ENCODE data around the gene TENM3. TPM values are rescaled to one million over a fixed set of nuclear protein-coding genes. Genes with fewer than 3 reads are reported as not detected.

TENM3 gene
- total RNA-seq, 1 donor from 2014 or later, result 44.9 TPM

DNA sequence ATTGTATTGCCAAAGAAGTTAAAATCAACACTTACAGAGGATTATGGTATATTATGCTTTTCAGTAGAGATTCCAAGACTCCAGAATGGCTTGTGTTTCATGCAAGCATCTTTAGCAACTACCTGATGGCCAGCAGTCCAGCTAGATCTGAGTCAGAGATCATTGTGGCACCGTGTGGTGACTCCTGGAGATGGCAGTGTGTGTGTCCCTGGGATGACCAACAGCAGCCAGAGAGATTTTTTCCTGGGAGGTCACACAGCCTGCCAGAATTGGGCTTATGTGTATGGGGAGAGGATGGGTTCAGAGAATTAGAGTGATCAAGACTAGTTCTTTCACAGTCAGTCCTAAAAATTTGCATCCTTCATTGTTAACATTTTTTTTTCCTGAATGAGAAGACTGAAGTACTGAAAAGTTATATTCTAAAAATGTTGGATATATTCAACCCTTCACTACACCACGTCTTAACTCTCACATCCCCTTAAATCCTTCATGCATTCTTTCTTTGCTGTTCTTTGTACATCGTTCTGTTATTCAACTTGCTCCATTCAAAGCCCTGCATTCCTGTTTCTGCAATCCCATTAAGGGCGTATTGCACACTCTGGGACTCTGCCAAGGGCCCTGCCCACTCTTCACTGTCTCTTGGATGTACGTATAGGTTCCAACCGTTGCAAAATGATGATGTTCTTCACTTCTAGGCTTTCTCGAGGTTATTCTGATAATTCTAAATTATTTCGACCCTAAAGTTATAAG, 12.4 kb downstream of the TENM3 start:
- no peak for DNase-seq

GRCh38 chr4:182257016-182257415, 13.8 kb downstream of the TENM3 start:
- no peak for DNase-seq

DNA sequence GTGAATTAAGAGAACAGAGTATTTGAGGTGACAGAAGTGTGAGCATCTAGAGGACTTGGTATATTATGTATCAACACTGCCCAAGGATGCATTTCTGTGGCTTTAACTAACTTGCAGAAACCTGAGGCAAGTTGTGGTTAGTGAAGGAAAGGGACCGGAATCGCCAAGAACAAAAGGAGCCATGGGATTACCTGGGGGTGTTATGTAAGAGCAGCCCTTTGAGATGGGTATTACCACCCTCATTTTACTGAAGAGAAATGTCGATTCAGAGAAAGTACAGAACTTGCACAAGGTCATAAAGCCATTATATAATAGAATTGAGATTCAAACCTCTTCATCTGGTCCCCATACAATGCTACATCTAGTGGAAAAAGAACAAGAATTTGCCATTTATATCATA, 14.3 kb downstream of the TENM3 start:
- DNase-seq, result no peak

DNA sequence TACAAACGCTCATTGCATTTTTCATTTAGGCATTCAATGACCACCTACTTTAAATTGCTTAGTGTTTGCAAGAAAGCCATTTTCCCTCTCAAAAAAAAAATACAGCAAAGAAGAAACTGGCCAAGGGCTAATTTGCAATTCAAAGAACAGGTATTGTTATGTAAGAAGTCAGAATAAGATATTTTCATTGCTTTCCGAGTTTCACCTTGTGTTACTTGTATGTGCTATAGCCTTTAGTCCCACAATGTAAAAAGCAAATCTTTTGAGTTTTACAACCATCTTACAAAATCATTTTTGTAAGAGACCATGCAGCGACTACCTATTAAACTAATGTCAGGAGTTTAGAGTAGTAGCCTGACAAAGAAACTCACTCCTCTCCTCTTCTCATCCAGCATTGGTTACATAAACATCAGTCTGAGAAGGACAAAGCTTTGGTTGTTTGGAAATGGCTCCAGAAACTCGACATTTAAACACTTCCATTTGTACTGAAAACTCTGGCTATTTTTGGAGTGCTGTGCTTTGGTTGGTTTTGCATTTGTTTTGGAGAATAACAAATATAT, 15.3 kb downstream of the TENM3 start:
- no peak for DNase-seq

GRCh38 chr4:182261651-182262223, 18.5 kb downstream of the TENM3 start:
- no peak for DNase-seq

- DNase-seq, result no peak
Observed at GRCh38 chr4:182263562-182263961, 20.4 kb downstream of the TENM3 start.

DNA sequence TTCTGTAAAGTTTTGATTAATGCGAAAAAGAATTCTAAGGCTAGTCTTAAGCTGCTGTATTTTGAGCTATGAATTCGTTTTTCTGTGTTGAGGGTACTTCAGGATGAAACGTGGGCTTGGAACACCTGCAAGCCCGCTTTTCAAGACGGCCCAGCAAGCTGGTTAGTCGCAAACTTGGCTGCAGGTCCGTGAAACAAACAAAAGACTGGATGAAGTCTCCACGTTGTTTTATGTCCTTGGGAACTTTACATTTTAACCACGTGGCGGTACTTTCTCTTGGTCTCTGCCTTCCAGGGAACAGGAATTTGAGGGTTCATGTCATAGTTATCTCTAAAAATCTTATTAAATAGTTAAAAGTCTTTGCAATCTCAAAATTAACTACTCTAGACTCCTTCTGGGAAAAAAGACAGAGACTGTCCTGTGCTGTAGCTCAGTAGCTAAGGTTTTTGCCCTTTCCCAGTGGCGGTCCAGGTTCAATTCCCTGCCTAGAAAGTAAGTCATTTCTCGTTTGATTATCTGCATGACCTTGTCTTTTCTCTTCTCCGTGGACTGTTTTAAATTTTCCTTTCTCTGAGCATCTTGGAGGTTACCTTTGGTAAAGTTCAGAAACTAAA, 21.0 kb downstream of the TENM3 start:
- DNase-seq, result no peak

GRCh38 chr4:182265881-182266280, 22.7 kb downstream of the TENM3 start:
- DNase-seq, result no peak

- DNase-seq, result no peak
Observed at GRCh38 chr4:182267048-182267447, 23.8 kb downstream of the TENM3 start.

DNA sequence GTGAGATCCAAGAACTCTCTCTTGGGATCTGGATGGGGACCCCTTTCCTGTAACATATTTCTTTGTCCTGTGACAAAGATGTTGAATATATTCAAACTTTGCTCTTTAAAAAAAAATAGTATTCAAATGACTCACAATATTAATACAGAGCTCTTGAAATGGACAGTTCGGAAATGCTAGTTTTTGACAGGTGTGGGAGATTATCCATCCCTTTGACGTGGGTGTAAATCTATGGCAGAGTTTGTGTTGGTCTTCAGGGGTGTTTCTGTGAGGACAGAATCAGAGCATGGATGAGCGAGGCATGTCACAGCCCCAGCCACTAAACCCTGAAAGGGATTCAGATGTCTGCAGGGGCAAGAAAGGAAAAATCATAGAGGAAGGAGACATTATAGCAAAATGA, 25.8 kb downstream of the TENM3 start:
- DNase-seq, result no peak

DNA sequence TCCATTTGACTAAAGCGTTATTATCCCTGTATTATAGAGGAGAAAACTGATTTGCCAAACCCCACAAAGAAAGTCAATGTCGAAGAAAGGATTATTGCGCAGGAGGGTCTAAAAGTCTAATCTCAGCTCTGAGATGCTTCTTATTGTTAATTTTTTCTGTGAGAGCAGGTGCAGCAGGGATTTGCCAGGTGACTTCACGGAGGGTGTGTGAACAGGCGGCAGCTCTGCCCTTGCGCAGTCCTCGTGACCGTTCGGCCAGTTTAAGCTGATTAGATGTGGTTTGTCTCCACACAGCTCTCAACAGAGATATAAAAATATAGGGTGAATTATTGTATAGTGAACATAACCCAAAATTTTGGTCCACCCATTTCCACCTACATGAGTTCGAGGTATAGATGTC, 28.5 kb downstream of the TENM3 start:
- DNase-seq, result no peak

DNA sequence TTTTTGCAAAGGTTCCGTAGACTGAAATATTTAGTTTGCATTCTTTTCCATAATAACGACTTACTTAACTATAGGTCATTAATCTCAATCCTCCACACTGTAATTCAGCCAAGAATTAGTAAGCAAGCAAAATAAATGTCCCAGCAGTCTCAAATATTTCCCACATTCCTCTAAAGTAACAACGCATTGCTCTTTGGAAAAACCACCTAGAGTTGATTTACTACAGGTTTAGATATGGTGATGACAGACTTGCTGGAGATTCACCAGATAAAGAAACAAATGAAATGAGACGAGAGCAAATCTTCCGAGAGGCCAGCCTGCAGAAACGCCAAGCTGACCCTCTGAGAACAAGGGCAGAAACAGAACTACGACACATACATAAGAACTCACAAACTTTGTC, 28.9 kb downstream of the TENM3 start:
- no peak for DNase-seq

DNA sequence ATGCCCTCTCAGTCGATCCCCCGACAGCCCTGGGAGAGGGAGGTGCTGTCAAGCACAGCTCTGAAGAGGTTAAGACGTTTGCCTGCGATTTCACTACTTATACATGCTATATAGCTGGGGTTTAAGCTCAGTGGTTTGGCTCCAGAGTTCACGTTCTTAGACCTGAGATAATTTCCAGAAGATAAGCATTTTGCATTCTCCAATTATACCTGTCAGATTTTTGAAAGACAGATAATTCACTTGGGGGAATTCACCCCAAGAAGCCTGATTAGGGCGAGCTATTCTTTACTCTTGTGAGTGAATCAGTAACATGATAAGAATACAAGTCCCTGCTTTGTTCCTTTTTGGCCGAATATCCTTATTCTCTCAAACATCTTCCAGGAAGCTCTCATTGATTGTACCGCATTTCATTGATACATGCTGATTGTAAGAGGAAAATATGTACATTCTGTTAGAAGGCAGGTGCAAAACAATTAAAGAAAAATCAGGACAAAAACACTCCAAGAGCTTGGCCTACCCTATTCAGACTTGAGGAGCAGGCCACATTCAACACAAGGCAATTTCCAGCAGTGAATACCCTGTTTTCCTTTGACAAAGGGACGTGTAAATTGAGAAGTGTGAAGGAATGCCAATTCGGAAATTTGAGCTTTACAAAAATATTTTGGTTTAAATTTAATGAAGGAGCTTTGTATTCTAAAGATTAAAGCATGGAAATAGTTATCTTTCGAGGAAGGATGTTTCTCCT, 30.2 kb downstream of the TENM3 start:
- no peak for DNase-seq

DNA sequence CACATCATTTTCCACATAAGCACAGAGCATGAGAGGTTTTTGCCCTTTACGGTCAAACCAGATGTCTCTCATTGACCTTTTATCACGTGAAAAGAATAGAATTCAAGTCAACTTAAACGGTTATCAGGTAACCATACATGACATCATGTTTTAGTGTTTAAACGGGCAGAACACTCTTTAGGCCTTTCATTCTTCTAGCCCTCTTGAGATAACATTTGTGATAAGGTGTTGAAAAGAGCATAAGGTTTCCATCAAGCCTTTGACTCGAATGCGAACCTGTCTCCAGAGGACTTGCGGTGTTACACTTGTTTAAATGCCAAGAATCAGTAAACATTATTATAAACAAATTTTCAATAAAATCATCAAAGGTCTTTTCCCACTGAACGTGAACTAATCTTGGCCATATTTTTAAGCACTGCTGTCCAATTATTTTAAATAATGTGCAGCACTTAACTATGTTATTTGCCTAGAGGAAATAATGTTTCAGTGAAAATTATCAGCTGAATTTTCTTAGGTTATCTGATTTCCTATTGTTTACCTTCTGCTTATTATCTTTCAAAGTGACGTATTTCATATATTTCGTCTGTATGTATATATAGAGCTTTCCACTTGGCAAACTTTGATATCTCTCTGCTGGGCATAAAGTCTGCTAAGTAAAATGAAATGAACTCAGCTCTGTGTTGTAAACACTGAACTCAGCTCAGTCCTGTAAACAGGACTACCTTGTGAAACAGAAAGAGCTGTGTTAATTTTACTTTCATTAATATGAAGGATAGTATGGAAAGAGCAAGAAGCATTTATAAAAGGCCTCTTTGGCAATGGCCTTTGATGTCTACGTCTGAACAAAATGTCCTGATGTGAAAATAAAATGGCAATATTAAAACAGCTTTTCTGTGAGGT, 33.3 kb downstream of the TENM3 start:
- DNase-seq, result no peak

DNA sequence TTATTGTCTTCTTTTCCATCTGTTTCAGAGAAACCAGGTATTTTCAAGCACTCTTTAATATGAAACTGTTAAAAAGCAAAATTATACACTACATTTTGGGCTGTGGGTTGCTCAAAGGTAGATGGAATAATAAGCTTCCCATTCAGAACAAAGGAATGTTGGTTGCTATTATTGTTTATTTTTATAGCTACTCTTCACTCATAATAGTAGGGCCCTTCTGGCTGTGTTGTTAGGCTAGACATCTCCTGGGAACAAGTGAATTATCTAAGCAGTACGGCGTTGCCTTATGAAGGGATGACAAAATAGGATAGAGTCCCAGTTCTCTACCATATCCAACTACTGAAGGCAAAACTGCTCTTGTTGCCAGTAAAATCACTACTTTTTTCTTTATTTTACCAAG, 34.2 kb downstream of the TENM3 start:
- no peak for DNase-seq

GRCh38 chr4:182278729-182279128, 35.5 kb downstream of the TENM3 start:
- no peak for DNase-seq

DNA sequence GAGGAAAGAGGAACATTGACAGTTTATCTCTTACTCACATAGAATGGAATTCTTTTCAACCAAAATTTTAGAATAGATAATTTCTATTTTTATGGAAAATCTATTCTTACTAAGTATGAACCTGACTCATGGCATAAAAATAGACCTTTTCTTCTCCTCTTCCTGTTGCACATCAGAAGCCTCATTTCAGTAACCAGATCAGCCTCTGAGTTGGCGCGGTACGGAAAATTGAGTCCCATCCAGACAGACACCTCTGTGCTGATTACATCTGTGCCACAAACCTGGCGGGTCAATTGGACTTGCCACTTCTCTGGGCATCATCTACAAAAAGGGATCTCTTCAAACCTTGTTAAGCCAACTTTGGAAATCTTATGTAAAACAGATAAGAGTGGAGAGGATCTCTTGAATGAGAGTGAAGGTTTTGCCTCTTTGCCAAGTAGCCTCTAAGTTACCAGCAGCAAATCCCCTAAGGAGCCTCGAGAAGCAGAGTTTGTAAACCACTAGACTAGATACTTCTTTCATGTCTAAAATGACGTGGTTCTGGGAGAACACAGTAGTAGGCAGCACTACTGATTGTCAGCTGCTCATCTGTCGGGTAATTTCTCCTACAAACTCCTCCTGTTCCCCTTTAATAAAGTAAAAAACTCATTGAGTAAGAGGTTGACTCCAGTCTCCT, 37.4 kb downstream of the TENM3 start:
- DNase-seq, result no peak

DNA sequence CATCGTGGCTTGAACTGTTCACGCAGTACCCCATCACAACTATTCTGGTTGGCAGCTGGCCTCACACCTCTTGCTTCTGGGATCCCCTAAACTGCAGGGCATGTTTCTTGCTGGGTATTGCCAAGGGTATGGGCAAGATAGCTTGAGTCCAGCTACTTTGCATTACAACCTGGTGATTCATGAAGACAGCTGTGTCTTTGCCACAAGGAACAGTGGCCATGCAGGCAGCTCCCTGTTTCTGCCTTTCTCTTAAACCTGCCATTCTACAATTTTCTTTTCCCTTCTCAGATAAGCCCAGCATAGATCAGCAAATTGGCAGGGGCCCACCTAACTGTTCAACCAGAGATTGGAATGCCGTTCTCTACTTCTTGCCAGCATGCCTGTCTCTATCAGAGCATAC, 42.8 kb downstream of the TENM3 start:
- no peak for DNase-seq

GRCh38 chr4:182286931-182287330, 43.7 kb downstream of the TENM3 start:
- no peak for DNase-seq

DNA sequence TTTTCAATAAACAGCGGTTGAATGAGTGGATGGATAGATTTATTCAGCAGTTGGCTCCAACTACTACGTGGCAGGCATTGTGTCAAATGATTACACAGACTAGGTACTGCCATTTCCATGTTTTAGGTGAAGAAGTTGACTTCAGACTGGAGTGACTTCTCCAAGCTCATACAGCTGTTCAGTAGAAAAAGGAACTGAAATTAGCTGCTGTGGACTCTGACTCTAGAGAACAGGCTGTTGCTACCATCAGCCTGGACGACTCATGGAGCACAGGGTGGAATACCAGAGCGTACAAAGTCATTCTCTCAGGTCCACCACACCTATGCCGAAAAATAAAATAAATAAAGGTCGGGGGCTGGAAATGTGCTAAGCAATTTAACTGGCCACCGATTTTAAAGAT, 45.3 kb downstream of the TENM3 start:
- no peak for DNase-seq

DNA sequence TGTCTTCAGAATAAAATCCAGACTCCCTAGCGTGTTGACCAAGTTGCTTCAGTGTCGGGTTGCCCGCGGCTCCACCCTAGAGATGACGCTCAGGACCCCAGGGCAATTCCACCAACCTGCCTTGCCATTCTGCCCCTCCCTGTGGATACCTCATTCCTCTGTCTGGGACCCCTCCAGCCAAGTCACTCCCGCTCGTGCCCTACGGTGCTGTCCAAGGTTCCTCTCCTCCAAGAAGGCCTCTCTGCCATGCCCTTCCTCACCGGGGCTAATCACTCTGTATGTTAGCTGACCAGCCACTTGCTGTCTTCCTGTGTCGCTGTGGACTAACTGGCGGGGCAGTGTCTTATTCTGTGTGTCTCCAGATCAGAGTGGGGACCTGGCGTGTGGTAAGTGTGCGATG, 46.6 kb downstream of the TENM3 start:
- no peak for DNase-seq

All from occipital lobe (tissue), 2 donors.